ENCODE data around the gene DSCAML1. TPM values are rescaled to one million over a fixed set of nuclear protein-coding genes. Genes with fewer than 3 reads are reported as not detected.

DSCAML1 gene
- total RNA-seq, 2 experiments from 2014 or later, result not detected

DNA sequence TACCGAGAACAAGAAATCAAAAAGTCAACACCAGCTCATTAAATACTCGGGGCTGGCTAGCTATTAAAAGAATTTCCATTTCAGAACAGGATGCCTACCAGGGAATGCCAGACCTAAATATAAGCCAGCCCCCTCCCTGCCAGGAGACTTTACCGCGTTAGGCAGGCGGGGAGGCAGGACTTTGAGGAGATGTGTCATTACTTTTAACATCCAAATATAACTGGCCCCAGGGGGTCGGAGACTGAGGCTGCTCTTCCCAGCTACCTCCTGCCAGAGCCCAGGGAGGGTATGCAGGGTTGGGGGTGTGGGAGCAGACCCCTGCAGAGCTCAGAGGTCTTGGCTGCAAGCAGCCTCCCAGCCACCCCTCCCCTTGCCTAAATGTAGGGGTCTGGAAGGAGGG, 183.5 kb downstream of the DSCAML1 start:
- Histone ChIP-seq H3K27ac (ENCODE audit: low read depth, low read length, poor library complexity, severe bottlenecking) (no peak overlapping the region), H3K4me3 (ENCODE audit: low read depth, low read length, poor library complexity, severe bottlenecking) (no peak overlapping the region), H2AFZ (ENCODE audit: low read length) (no peak overlapping the region), H3K36me3 (ENCODE audit: insufficient read depth, low read length) (no peaks in the 10 kb centered on the region), H3K4me1 (ENCODE audit: insufficient read depth, low read length, poor library complexity, severe bottlenecking) (no peaks in the 10 kb centered on the region), H3K4me2 (ENCODE audit: low read length) (no peak overlapping the region), H4K20me1 (ENCODE audit: insufficient read depth, low read length) (no peaks in the 10 kb centered on the region), H3K9me2 (ENCODE audit: insufficient read depth, low read length) (no peaks in the 10 kb centered on the region), H3K9me3 (ENCODE audit: low read length) (no peaks in the 10 kb centered on the region), H3K79me2 (ENCODE audit: insufficient read depth, low read depth, low read length) (no peaks in the 10 kb centered on the region)
- intact Hi-C loops (cut with micrococcal nuclease; ENCODE audit: unreplicated experiment), result no loop called here
- ChIA-PET POLR2A (interaction anchor here (0.6 to 1.1 kb wide), 5 partner anchors 8 to 1001 kb away, joined by 3 to 5 read pairs (median 3); no protein-coding TSS in a partner anchor), CTCF (ENCODE audit: unreplicated experiment) (no interaction called here)
- TF ChIP-seq EZH2phosphoT487 (IDR thresholded peaks at IDR 0.05; ENCODE audit: borderline replicate concordance, low read depth, low read length), result no peak
- TF ChIP-seq, protein P1, sequence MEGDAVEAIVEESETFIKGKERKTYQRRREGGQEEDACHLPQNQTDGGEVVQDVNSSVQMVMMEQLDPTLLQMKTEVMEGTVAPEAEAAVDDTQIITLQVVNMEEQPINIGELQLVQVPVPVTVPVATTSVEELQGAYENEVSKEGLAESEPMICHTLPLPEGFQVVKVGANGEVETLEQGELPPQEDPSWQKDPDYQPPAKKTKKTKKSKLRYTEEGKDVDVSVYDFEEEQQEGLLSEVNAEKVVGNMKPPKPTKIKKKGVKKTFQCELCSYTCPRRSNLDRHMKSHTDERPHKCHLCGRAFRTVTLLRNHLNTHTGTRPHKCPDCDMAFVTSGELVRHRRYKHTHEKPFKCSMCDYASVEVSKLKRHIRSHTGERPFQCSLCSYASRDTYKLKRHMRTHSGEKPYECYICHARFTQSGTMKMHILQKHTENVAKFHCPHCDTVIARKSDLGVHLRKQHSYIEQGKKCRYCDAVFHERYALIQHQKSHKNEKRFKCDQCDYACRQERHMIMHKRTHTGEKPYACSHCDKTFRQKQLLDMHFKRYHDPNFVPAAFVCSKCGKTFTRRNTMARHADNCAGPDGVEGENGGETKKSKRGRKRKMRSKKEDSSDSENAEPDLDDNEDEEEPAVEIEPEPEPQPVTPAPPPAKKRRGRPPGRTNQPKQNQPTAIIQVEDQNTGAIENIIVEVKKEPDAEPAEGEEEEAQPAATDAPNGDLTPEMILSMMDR (conservative IDR thresholded peaks at IDR 0.05; ENCODE audit: low read length), result no peak
- no TSS peak for BruUV-seq (replicated peaks)
- no peak for DNase-seq (ENCODE audit: low spot score)

DNA sequence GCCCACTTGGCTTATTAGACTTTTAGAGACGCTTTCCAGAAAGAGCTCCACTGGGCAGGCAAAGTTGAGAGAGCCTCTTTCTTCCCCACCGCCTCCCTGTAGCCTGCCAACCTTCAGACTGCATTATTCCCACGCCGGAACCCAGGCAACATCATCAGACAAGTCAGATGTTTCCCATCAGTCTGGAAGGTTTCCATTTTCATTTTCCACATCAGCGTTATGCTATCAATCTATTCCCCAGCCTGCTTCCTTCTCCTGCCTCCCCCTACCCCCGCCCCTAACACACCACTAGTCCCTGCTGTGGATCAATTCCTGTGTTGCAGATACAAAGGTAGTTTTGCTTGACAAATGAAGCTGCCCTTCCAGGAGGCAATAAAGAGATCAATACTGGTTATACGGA, 184.8 kb downstream of the DSCAML1 start:
- no peak for TF ChIP-seq EZH2phosphoT487 (IDR thresholded peaks at IDR 0.05; ENCODE audit: borderline replicate concordance, low read depth, low read length)
- TF ChIP-seq, protein P1 (conservative IDR thresholded peaks at IDR 0.05; ENCODE audit: low read length), result no peak
- CTCF ChIA-PET (ENCODE audit: unreplicated experiment), result no interaction called here
- Histone ChIP-seq H2AFZ (ENCODE audit: low read length) (no peak overlapping the region), H4K20me1 (ENCODE audit: insufficient read depth, low read length) (no peaks in the 10 kb centered on the region), H3K36me3 (ENCODE audit: insufficient read depth, low read length) (no peaks in the 10 kb centered on the region), H3K9me3 (ENCODE audit: low read length) (no peaks in the 10 kb centered on the region), H3K27ac (ENCODE audit: low read depth, low read length, poor library complexity, severe bottlenecking) (no peak overlapping the region), H3K4me1 (ENCODE audit: insufficient read depth, low read length, poor library complexity, severe bottlenecking) (no peaks in the 10 kb centered on the region), H3K4me3 (ENCODE audit: low read depth, low read length, poor library complexity, severe bottlenecking) (no peak overlapping the region), H3K79me2 (ENCODE audit: insufficient read depth, low read depth, low read length) (no peaks in the 10 kb centered on the region), H3K9me2 (ENCODE audit: insufficient read depth, low read length) (no peaks in the 10 kb centered on the region), H3K4me2 (ENCODE audit: low read length) (no peak overlapping the region)
- POLR2A ChIA-PET, result interaction anchor here (0.7 kb wide), 1 partner anchor 854 kb away, joined by 3 read pairs; no protein-coding TSS in a partner anchor
- DNase-seq (ENCODE audit: low spot score), result no peak
- no TSS peak for BruUV-seq (replicated peaks)
- intact Hi-C loops (cut with micrococcal nuclease; ENCODE audit: unreplicated experiment), result no loop called here

DNA sequence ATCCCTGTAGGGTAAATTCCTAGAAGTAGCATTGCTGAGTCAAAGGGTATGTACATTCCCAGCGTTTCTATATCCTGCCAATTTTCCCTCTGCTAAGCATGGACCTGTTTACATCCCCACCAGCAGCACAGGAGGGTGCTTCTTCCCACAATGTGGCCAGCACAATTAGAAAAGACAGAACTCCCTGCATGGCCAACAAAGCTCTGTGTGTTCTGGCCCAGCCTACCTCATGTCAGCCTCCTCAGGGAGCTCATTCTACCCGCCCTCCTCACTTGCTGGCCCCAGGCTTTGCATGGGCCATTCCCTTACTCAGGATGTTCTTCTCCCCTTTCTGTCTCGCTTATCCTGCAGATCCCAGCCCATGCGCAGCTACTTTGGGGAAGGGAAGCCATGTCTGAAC, 186.1 kb downstream of the DSCAML1 start:
- Histone ChIP-seq H3K4me1 (ENCODE audit: insufficient read depth, low read length, poor library complexity, severe bottlenecking) (no peaks in the 10 kb centered on the region), H3K4me3 (ENCODE audit: low read depth, low read length, poor library complexity, severe bottlenecking) (no peak overlapping the region), H3K27ac (ENCODE audit: low read depth, low read length, poor library complexity, severe bottlenecking) (no peak overlapping the region), H3K79me2 (ENCODE audit: insufficient read depth, low read depth, low read length) (no peaks in the 10 kb centered on the region), H2AFZ (ENCODE audit: low read length) (no peak overlapping the region), H3K4me2 (ENCODE audit: low read length) (no peak overlapping the region), H4K20me1 (ENCODE audit: insufficient read depth, low read length) (no peaks in the 10 kb centered on the region), H3K36me3 (ENCODE audit: insufficient read depth, low read length) (no peaks in the 10 kb centered on the region), H3K9me3 (ENCODE audit: low read length) (no peaks in the 10 kb centered on the region), H3K9me2 (ENCODE audit: insufficient read depth, low read length) (no peaks in the 10 kb centered on the region)
- no TSS peak for BruUV-seq (replicated peaks)
- CTCF ChIA-PET (ENCODE audit: unreplicated experiment), result no interaction called here
- intact Hi-C loops (cut with micrococcal nuclease; ENCODE audit: unreplicated experiment), result no loop called here
- TF ChIP-seq EZH2phosphoT487 (IDR thresholded peaks at IDR 0.05; ENCODE audit: borderline replicate concordance, low read depth, low read length), result no peak
- TF ChIP-seq, protein P1 (conservative IDR thresholded peaks at IDR 0.05; ENCODE audit: low read length), result no peak
- DNase-seq (ENCODE audit: low spot score), result no peak
- POLR2A ChIA-PET, result no interaction called here

Data from OCI-LY7 (cell line).